HL-60 (cell line): ENCODE results near the gene SLC12A7.

ENCODE experiments used
- DNase-seq, 2 experiments: peaks; one replicate each; pipeline ENCODE4 v3.0.0-alpha.2; 2010 to 2020; ENCODE audit warnings: low read depth in 1 of 2, low spot score in 1 of 2
- H3K27ac ChIP-seq: fragments of 250-450 bp; sonication (Bioruptor Pico); replicated peaks from 2 replicates; pipeline ENCODE4 v1.5.1; 2020; ENCODE audit warnings: mild to moderate bottlenecking, moderate library complexity
- H3K27me3 ChIP-seq: fragments of 250-450 bp; sonication (Bioruptor Pico); 2 replicates; pipeline ENCODE4 v1.5.1; 2021; ENCODE audit warnings: mild to moderate bottlenecking, moderate library complexity; ENCODE audit not compliant: insufficient read depth, poor library complexity, severe bottlenecking
- H3K4me3 ChIP-seq: replicated peaks from 2 replicates; pipeline ENCODE4 v1.5.1; 2011; ENCODE audit warnings: mild to moderate bottlenecking, control low read depth, low read length; ENCODE audit not compliant: insufficient read depth
- GABPA ChIP-seq: IDR thresholded peaks from 2 replicates; pipeline ENCODE4 v1.6.1; 2012; ENCODE audit warnings: low read depth
- POLR2AphosphoS5 ChIP-seq: IDR thresholded peaks from 2 replicates; pipeline ENCODE4 v1.6.1; 2012; ENCODE audit warnings: low read depth
- SPI1 ChIP-seq: IDR thresholded peaks from 2 replicates; pipeline ENCODE4 v1.6.1; 2012; ENCODE audit warnings: low read depth, mild to moderate bottlenecking, borderline replicate concordance
- TF ChIP-seq, protein P1 (sequence below): IDR thresholded peaks from one replicate; pipeline ENCODE4 v1.5.1; 2011; ENCODE audit warnings: low read length, control low read depth, inconsistent platforms; ENCODE audit not compliant: insufficient read depth
- TF ChIP-seq, protein P2 (sequence below): IDR thresholded peaks from 2 replicates; pipeline ENCODE4 v1.6.1; 2012; ENCODE audit warnings: low read depth; ENCODE audit not compliant: insufficient replicate concordance

The SLC12A7 gene

DNA sequence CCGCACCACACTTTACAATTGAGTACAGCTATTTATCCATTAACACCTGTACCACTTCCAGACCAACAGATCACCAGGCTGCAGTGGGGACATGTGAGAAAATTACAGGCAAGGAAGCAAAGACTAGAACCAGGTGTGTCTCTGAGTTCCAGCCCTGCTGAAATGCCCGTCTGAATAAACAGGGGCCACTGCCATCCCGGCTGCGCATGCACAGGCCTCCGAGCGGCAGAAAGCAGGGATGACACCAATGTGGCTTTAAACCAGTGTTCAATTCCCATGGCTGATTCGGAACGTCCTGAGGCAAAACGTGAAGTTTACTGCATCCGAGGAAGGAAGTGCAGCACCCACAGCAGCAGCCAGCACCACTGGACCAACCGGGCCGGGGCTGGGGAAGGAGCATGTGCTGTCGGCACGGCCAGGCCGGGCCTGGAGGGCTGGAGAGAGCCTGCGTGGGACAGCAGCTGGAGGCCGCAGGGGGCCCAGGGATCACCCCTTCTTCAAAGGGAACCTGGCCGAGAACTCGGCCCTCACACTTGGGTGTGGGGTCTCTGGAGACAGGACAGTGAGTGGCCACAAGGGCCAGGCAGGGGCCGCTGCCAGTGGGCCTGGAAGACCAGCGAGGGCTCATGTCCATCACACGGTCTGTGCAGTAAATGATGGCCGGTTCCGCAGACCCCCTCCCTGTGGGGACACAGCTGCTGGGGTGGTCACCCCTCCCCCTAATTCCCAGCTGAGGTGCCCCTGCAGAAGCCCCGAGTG lies 33.0 kb upstream of the SLC12A7 start:
- Histone ChIP-seq H3K4me3 (no peak overlapping the region), H3K27me3 (peaks cover 8% of the 10 kb centered on the region), H3K27ac (no peak overlapping the region)
- no peak for TF ChIP-seq POLR2AphosphoS5
- TF ChIP-seq SPI1 = no peak
- DNase-seq = no peak

DNA sequence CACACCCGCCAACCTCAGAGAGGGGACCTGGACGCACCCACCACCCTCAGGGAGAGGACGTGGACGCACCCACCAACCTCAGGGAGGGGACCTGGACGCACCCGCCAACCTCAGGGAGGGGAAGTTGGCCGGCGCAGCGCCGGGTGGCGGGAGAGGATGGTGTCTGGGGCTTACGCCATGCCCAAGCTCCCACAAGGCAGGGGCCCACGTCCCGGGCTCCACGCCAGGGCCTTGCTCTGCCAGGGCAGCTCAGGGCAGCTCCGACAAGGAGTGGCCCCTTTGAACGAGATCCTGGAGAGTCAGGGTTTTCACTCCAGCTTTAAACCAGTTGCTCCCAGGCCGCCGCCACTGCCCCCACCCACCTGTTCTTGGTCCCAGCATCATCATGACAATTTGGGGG lies 32.2 kb upstream of the SLC12A7 start:
- no peak overlapping the region for H3K27ac ChIP-seq

DNA sequence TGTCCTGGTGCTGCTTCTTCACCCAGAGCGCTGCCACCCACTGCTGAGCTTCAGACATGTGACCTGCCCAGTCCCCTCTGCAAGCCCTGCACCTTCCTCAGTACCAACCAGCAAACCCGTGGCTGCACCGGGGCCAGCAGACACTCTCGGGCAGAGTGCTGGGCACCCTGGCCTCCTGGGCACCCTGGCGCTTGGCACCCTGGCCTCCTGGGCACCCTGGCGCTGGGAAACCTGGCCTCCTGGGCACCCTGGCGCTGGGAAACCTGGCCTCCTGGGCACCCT lies 31.7 kb upstream of the SLC12A7 start:
- Histone ChIP-seq H3K27ac (no peak overlapping the region), H3K27me3 (peaks cover 8% of the 10 kb centered on the region), H3K4me3 (no peak overlapping the region)
- no peak for DNase-seq
- TF ChIP-seq, protein P1, sequence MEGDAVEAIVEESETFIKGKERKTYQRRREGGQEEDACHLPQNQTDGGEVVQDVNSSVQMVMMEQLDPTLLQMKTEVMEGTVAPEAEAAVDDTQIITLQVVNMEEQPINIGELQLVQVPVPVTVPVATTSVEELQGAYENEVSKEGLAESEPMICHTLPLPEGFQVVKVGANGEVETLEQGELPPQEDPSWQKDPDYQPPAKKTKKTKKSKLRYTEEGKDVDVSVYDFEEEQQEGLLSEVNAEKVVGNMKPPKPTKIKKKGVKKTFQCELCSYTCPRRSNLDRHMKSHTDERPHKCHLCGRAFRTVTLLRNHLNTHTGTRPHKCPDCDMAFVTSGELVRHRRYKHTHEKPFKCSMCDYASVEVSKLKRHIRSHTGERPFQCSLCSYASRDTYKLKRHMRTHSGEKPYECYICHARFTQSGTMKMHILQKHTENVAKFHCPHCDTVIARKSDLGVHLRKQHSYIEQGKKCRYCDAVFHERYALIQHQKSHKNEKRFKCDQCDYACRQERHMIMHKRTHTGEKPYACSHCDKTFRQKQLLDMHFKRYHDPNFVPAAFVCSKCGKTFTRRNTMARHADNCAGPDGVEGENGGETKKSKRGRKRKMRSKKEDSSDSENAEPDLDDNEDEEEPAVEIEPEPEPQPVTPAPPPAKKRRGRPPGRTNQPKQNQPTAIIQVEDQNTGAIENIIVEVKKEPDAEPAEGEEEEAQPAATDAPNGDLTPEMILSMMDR = no peak
- TF ChIP-seq POLR2AphosphoS5 (no peak), GABPA (no peak), SPI1 (no peak)
- TF ChIP-seq, protein P2, sequence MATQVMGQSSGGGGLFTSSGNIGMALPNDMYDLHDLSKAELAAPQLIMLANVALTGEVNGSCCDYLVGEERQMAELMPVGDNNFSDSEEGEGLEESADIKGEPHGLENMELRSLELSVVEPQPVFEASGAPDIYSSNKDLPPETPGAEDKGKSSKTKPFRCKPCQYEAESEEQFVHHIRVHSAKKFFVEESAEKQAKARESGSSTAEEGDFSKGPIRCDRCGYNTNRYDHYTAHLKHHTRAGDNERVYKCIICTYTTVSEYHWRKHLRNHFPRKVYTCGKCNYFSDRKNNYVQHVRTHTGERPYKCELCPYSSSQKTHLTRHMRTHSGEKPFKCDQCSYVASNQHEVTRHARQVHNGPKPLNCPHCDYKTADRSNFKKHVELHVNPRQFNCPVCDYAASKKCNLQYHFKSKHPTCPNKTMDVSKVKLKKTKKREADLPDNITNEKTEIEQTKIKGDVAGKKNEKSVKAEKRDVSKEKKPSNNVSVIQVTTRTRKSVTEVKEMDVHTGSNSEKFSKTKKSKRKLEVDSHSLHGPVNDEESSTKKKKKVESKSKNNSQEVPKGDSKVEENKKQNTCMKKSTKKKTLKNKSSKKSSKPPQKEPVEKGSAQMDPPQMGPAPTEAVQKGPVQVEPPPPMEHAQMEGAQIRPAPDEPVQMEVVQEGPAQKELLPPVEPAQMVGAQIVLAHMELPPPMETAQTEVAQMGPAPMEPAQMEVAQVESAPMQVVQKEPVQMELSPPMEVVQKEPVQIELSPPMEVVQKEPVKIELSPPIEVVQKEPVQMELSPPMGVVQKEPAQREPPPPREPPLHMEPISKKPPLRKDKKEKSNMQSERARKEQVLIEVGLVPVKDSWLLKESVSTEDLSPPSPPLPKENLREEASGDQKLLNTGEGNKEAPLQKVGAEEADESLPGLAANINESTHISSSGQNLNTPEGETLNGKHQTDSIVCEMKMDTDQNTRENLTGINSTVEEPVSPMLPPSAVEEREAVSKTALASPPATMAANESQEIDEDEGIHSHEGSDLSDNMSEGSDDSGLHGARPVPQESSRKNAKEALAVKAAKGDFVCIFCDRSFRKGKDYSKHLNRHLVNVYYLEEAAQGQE = no peak

More for the DNA sequence above, 32.2 kb upstream of the SLC12A7 start:
- DNase-seq = peak in 1 of 2 experiments; percentile 14
- Histone ChIP-seq H3K4me3 (no peak overlapping the region), H3K27me3 (peaks cover 8% of the 10 kb centered on the region)
- TF ChIP-seq, protein P1 = no peak
- TF ChIP-seq SPI1 (no peak), GABPA (no peak)
- TF ChIP-seq, protein P2 = no peak

DNA sequence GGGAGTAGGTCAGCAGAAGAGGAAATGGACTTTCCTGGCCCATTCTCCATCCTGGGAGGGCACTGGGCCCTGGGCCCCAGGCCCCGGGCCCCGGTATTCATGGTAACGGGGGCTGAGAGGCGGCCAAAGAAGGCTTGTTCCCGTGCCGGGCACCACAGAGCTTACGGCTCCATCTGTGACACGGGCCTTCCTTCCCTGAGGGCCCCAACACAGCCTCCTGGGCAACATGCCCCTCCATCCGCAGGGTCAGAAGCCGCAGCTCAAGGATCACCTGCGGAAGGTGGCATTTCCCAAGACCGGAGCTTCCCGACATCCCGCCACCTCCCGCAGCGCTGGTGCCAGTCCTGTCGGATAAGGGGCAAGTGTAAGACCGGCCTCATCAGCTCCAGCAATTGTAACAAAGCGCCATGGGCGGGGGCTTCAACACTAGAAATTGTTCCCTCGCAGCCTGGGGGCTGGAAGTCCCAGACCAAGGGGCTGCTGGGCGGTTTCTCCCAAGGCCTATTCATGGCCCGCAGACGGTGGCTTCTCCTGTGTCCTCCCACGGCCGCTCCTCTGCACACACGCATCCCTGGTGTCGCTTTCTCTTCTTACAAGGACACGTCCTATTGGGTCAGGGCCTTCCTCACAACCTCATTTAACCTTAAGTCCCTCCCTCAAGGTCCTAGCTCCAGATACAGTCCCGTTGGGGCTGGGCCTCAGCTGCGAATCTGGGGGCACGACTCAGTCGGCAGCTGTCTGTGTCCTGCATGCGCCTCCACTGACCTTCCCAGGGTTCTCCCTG lies 31.2 kb upstream of the SLC12A7 start:
- DNase-seq = no peak
- peaks cover 8% of the 10 kb centered on the region for H3K27me3 ChIP-seq
- no peak overlapping the region for H3K4me3 ChIP-seq
- H3K27ac ChIP-seq = no peak overlapping the region
- no peak for TF ChIP-seq POLR2AphosphoS5
- TF ChIP-seq, protein P1 = no peak
